Stimulated activated CD8-positive, alpha-beta memory T cell treated with anti-CD3 and anti-CD28 coated beads, Interleukin-2, amount 100 ng/mL, for 48 hours (primary cell): Measurements from ENCODE around the gene SHISA9.

Experiments used
- DNase-seq, 2 donors: peaks; one replicate each; pipeline ENCODE4 v3.0.0-alpha.2; 2020; ENCODE audit warnings: low read depth in 2 of 2

SHISA9 gene

GRCh38 chr16:13118091-13118490 lies 216.7 kb downstream of the SHISA9 start:
- DNase-seq = no peak

- no peak for DNase-seq
These were observed 218.7 kb downstream of the SHISA9 start for GRCh38 chr16:13120091-13120490.

GRCh38 chr16:13120557-13120956 lies 219.2 kb downstream of the SHISA9 start:
- no peak for DNase-seq

- no peak for DNase-seq
These were observed 222.6 kb downstream of the SHISA9 start for GRCh38 chr16:13123991-13124390.

- no peak for DNase-seq
These were observed 225.7 kb downstream of the SHISA9 start for GRCh38 chr16:13127144-13127543.

GRCh38 chr16:13130586-13130985 lies 229.2 kb downstream of the SHISA9 start:
- DNase-seq = no peak

GRCh38 chr16:13134836-13135235 lies 233.4 kb downstream of the SHISA9 start:
- DNase-seq = no peak

- DNase-seq = no peak
These were observed 235.5 kb downstream of the SHISA9 start for GRCh38 chr16:13136901-13137300.

- no peak for DNase-seq
These were observed 237.1 kb downstream of the SHISA9 start for GRCh38 chr16:13138528-13138927.

- no peak for DNase-seq
These were observed 238.4 kb downstream of the SHISA9 start for GRCh38 chr16:13139661-13140241.

GRCh38 chr16:13143551-13143950 lies 242.2 kb downstream of the SHISA9 start:
- no peak for DNase-seq

GRCh38 chr16:13146829-13147228 lies 245.4 kb downstream of the SHISA9 start:
- no peak for DNase-seq

GRCh38 chr16:13148294-13148693 lies 246.9 kb downstream of the SHISA9 start:
- DNase-seq = no peak

GRCh38 chr16:13148836-13149235 lies 247.4 kb downstream of the SHISA9 start:
- DNase-seq = no peak

GRCh38 chr16:13150181-13150885 lies 248.9 kb downstream of the SHISA9 start:
- DNase-seq = no peak

- DNase-seq = no peak
These were observed 252.3 kb downstream of the SHISA9 start for GRCh38 chr16:13153696-13154095.

- no peak for DNase-seq
These were observed 253.4 kb downstream of the SHISA9 start for GRCh38 chr16:13154799-13155198.

GRCh38 chr16:13155377-13155776 lies 254.0 kb downstream of the SHISA9 start:
- no peak for DNase-seq

GRCh38 chr16:13155780-13156179 lies 254.4 kb downstream of the SHISA9 start:
- no peak for DNase-seq

GRCh38 chr16:13157082-13157481 lies 255.7 kb downstream of the SHISA9 start:
- no peak for DNase-seq

GRCh38 chr16:13158427-13158826 lies 257.0 kb downstream of the SHISA9 start:
- DNase-seq = no peak

GRCh38 chr16:13165024-13165423 lies 263.6 kb downstream of the SHISA9 start:
- DNase-seq = no peak

GRCh38 chr16:13168091-13168572 lies 266.7 kb downstream of the SHISA9 start:
- DNase-seq = no peak

- no peak for DNase-seq
These were observed 269.9 kb downstream of the SHISA9 start for GRCh38 chr16:13171313-13171712.
